Choroid plexus epithelial cell (primary cell): ENCODE data around the gene GSG1L.
"Not testable (repeated sequence)": the region's sequence is repeated elsewhere in the genome, so short reads cannot be mapped to it uniquely, and the experiment has no call there.

Experiments
- DNase-seq: peaks from one replicate; pipeline ENCODE4 v3.0.0-alpha.2; 2010; ENCODE audit warnings: low read depth
- H3K4me3 ChIP-seq: 2 replicates; pipeline ENCODE4 v1.5.1; 2011; ENCODE audit warnings: low read depth, mild to moderate bottlenecking, control low read depth, low read length, moderate library complexity
- CTCF ChIP-seq: conservative IDR thresholded peaks from 2 replicates; pipeline ENCODE4 v1.5.1; 2011; ENCODE audit warnings: low read depth, mild to moderate bottlenecking, control low read depth, inconsistent platforms, low read length, moderate library complexity

GSG1L gene

GRCh38 chr16:27943766-27944165 is 119.7 kb downstream of the GSG1L start:
- no peak for TF ChIP-seq CTCF
- DNase-seq: no peak
- no peak overlapping the region for H3K4me3 ChIP-seq

- not testable (repeated sequence) for DNase-seq, H3K4me3 ChIP-seq
Observed at GRCh38 chr16:27942071-27942470, 121.4 kb downstream of the GSG1L start.

- H3K4me3 ChIP-seq: no peak overlapping the region
- DNase-seq: no peak
- no peak for TF ChIP-seq CTCF
Observed at GRCh38 chr16:27935076-27935475, 128.4 kb downstream of the GSG1L start.

GRCh38 chr16:27932542-27933135 is 130.9 kb downstream of the GSG1L start:
- H3K4me3 ChIP-seq: no peak overlapping the region
- no peak for TF ChIP-seq CTCF
- DNase-seq: no peak

GRCh38 chr16:27929818-27930217 is 133.7 kb downstream of the GSG1L start:
- DNase-seq: no peak
- no peak for TF ChIP-seq CTCF
- no peak overlapping the region for H3K4me3 ChIP-seq

- no peak for TF ChIP-seq CTCF
- no peak overlapping the region for H3K4me3 ChIP-seq
- no peak for DNase-seq
Observed at GRCh38 chr16:27928542-27928941, 135.0 kb downstream of the GSG1L start.

GRCh38 chr16:27927266-27927901 is 136.1 kb downstream of the GSG1L start:
- H3K4me3 ChIP-seq: no peak overlapping the region
- no peak for DNase-seq
- TF ChIP-seq CTCF: no peak
